ENCODE measurements around the gene POC1B.

- no peak for TF ChIP-seq ZNF8 (CRISPR knock-in tag; IDR thresholded peaks at IDR 0.05)
- no peak for TF ChIP-seq TCF4 (CRISPR knock-in tag; IDR thresholded peaks at IDR 0.05; ENCODE audit: borderline replicate concordance)
- peak; percentile 84; the same call in 1 of the 2 replicates for TF ChIP-seq PATZ1 (CRISPR knock-in tag; IDR thresholded peaks at IDR 0.05; ENCODE audit: borderline replicate concordance)
- TF ChIP-seq ARNTL (CRISPR knock-in tag; IDR thresholded peaks at IDR 0.05; ENCODE audit: borderline replicate concordance, low read depth) = no peak
- peak; percentile 70; the same call in 1 of the 2 replicates for TF ChIP-seq ZFP3 (CRISPR knock-in tag; IDR thresholded peaks at IDR 0.05)
- TF ChIP-seq CSDC2 (CRISPR knock-in tag; IDR thresholded peaks at IDR 0.05) = no peak
- TF ChIP-seq ESRRG (CRISPR knock-in tag; IDR thresholded peaks at IDR 0.05) = no peak
- TF ChIP-seq OSR1 (CRISPR knock-in tag; IDR thresholded peaks at IDR 0.05) = no peak
- TF ChIP-seq PPARA (CRISPR knock-in tag; IDR thresholded peaks at IDR 0.05; ENCODE audit: borderline replicate concordance) = no peak
- TF ChIP-seq ZNF565 (CRISPR knock-in tag; conservative IDR thresholded peaks at IDR 0.05; ENCODE audit: low read depth) = no peak
- TF ChIP-seq ISL1 (CRISPR knock-in tag; IDR thresholded peaks at IDR 0.05) = peak; percentile 82; the same call in 1 of the 2 replicates
- no peak for TF ChIP-seq CREB5 (CRISPR knock-in tag; IDR thresholded peaks at IDR 0.05; ENCODE audit: low read depth)
- no peak; the same call in 1 of the 2 replicates for TF ChIP-seq ZC3H10 (CRISPR knock-in tag; IDR thresholded peaks at IDR 0.05)
- no peak for TF ChIP-seq ZNF70 (CRISPR knock-in tag; IDR thresholded peaks at IDR 0.05)
These were observed 155.0 kb downstream of the POC1B start for GRCh38 chr12:89370850-89371249.

Data from SK-N-SH treated with all-trans-retinoic acid at 6 μM for 48 hours (cell line).